ENCODE results near the gene TSTD2. TPM values are rescaled to one million over a fixed set of nuclear protein-coding genes. Genes with fewer than 3 reads are reported as not detected.

Gene TSTD2
- polyA plus RNA-seq (ENCODE audit: insufficient read length in 12 of 12): 10 to 100 TPM in 11 of 12 donors, not detected in 1; 12.0 to 32.7 (median 23.2) TPM
- long read RNA-seq, donor 1, full-length matches to known transcripts: 46 of 54 reads
- long read RNA-seq, donor 1, partial matches to known transcripts: 8 of 54 reads
- long read RNA-seq, donor 1, other reads (novel, unspliced or antisense): 0 of 54 reads
- long read RNA-seq, donor 2, full-length matches to known transcripts: 200 of 200 reads
- long read RNA-seq, donor 2, partial matches to known transcripts: 0 of 200 reads
- long read RNA-seq, donor 2, other reads (novel, unspliced or antisense): 0 of 200 reads
- long read RNA-seq, donor 3, transcript TSTD2-205 (1 exons, 3,076 nt): major isoform, 76 of 76 reads
- long read RNA-seq, donor 3, partial matches to known transcripts: 0 of 76 reads
- long read RNA-seq, donor 3, other reads (novel, unspliced or antisense): 0 of 76 reads
- long read RNA-seq, donor 4, full-length matches to known transcripts: 76 of 76 reads
- long read RNA-seq, donor 4, partial matches to known transcripts: 0 of 76 reads
- long read RNA-seq, donor 4, other reads (novel, unspliced or antisense): 0 of 76 reads
- long read RNA-seq, donor 5: 0 reads
- long read RNA-seq, donor 6, full-length matches to known transcripts: 63 of 63 reads
- long read RNA-seq, donor 6, partial matches to known transcripts: 0 of 63 reads
- long read RNA-seq, donor 6, other reads (novel, unspliced or antisense): 0 of 63 reads
- long read RNA-seq, donor 7, full-length matches to known transcripts: 54 of 54 reads
- long read RNA-seq, donor 7, partial matches to known transcripts: 0 of 54 reads
- long read RNA-seq, donor 7, other reads (novel, unspliced or antisense): 0 of 54 reads
- long read RNA-seq, donor 8, full-length matches to known transcripts: 139 of 139 reads
- long read RNA-seq, donor 8, partial matches to known transcripts: 0 of 139 reads
- long read RNA-seq, donor 8, other reads (novel, unspliced or antisense): 0 of 139 reads
- long read RNA-seq, donor 9, transcript TSTD2-205 (1 exons, 3,076 nt): major isoform, 98 of 98 reads
- long read RNA-seq, donor 9, partial matches to known transcripts: 0 of 98 reads
- long read RNA-seq, donor 9, other reads (novel, unspliced or antisense): 0 of 98 reads
- long read RNA-seq, donor 10, full-length matches to known transcripts: 171 of 171 reads
- long read RNA-seq, donor 10, partial matches to known transcripts: 0 of 171 reads
- long read RNA-seq, donor 10, other reads (novel, unspliced or antisense): 0 of 171 reads
- long read RNA-seq, donor 11, transcript TSTD2-205 (1 exons, 3,076 nt): major isoform, 131 of 131 reads
- long read RNA-seq, donor 11, partial matches to known transcripts: 0 of 131 reads
- long read RNA-seq, donor 11, other reads (novel, unspliced or antisense): 0 of 131 reads

DNA sequence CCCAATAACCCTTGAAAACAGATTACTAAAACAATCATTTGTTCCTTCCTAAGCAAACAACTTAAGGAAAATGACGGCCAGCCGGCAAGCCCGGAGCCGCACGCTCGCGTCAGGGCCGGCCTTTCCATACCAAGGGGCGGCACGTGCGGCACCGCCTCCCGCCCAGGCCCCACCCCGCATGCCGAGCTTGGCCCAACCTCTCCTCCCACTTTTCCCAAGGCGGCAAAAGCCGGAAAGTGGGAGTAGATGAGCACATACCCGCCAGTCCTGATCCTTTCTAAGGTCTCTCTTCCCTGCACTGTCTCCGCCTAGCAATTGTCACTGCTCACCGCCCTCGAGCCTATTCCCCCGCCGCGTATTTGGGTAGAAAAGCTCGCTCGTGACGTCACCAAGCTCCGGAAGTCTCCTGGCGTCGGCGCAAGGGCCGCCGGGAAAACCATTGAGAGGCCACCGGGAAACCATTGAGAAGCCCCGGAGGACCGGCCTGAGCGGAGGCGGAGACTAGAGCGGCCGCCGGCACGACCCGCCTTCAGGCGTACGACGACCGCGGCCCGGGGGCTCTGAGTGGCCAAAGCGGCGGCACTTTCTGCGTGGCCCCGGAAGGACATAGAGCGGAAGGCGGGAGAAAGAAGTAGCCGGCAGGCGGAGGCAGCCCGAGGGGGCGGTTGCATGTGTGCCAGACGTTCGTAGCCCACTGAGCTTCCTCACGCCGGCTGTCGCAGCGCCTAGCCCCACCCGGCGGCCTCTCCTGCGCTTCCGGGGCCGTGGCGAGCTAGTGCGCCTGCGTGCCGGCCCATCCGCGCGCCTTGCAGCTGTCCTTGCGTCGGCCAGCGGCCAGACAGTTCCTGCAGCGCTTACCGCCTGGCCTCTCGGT lies at the start of gene TSTD2, which contains the start of gene NCBP1:
Gene TSTD2, minus strand, starts transcription at position 384 of the 874 bp plus-strand sequence. CDS start 5,806 bp downstream, outside the sequence.
Gene NCBP1, plus strand, starts transcription at position 837 of the 874 bp plus-strand sequence. CDS start 61 bp downstream, outside the sequence.
- DNase-seq: peak; percentile 98

DNA sequence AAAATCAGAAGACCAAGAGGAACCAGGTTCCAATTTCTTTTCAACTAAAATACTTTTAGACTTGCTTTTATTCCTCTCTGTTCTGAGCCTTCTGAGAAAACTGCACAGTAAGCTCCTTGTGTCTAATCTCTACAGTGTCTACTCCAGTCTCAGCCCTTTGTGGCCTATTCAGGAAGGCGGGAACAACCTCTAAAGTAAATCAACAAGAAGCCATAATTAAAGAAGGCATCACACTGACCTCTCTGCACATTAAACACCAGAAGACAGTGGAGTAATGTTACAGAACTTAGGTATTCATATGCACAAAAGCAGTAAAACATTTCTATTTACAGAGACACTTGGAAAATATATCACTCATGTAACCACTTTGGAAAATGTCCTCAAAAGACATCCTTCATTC lies 49.1 kb upstream of the TSTD2 start:
- DNase-seq: no peak

DNA sequence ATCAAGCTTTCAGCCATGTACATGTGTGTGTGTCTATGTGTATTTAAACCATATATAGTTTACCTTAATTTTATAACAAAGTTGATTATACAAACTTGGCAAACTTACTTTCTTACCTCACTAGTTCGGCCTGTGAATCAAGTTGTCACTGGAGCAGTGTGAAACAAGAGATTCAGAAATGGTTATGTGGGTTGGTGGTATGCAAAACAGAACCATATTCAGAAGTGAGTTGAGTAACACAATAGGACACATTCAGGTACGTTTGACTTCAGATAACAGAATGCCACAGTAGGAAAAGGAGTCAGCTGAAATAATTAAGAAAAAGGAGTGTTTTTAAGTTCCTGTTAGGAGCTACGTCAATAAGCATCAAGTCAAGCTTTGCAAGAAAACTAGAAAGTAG lies 42.5 kb upstream of the TSTD2 start:
- no peak for DNase-seq

DNA sequence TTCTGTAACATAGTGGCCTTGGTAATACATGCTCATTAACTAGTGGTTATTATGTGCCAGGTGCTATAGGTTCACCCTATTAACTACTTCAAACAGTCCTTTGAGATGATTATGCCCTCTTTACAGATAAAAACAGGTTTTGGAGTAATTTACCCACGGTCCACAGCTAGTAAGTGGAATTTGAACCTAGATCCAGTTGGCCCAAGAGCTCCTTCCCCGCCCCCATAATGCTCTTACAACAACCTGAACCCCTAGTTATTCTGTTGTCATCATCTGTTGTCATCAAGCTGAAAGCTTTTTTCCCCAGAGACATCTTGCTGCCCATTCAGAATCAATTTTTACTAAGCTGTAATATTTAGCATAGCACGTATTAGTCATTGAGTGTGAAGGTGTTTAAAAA lies 40.8 kb upstream of the TSTD2 start:
- DNase-seq: no peak

DNA sequence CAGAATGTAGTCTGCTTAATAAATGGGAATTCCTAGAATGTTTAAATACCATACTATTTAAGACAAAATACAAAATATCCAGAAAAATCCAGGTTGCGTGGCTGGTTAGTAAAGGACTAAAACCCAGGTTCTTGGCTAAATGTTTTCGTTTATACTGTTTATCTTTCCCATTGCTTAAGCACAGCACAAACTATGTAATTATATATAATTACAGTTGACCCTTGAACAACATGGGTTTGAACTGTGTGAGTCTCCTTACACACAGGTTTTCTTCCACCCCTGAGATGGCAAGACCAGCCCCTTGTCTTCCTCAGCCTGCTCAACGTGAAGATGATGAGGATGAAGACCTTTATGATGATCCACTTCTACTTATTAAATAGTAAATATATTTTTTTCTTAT lies 39.2 kb upstream of the TSTD2 start:
- no peak for DNase-seq

DNA sequence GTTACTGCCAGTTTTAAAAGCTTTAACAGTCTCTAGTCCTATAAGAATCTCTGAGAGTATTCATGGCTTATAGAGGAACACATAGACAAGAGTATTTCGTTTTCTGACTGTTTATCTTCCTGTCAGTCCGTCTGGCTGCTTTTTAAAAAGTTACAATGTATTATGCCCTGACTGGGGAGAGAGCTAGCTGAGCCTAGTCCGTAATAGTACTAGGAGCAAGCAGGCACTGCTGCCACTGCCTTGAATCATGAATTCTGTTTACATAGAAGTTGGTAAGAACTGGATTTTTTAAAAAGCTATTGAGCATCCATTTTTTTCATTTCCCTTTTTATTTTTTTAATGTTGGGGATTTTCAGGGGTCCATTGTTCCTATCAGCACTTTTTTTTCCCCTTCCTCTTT lies 37.4 kb upstream of the TSTD2 start:
- no peak for DNase-seq

DNA sequence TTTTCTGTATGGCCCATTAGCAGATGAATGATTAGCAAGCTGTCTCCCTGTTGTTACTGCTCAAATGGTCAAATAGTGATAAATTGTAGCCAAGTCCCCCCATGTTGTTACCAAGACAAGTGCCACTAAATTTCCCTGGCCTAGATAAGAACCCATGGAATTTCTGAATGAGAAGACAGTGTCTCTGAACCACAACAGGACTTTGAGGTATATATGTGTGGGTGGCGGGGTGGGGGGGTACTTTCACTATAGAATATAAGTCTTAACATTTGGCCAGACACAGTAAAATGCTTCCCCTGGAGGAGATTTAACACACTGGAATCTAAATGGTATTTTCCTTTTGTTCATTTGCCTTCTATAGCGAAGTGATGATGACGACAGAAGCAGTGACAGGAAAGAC lies 35.3 kb upstream of the TSTD2 start:
- DNase-seq: no peak

DNA sequence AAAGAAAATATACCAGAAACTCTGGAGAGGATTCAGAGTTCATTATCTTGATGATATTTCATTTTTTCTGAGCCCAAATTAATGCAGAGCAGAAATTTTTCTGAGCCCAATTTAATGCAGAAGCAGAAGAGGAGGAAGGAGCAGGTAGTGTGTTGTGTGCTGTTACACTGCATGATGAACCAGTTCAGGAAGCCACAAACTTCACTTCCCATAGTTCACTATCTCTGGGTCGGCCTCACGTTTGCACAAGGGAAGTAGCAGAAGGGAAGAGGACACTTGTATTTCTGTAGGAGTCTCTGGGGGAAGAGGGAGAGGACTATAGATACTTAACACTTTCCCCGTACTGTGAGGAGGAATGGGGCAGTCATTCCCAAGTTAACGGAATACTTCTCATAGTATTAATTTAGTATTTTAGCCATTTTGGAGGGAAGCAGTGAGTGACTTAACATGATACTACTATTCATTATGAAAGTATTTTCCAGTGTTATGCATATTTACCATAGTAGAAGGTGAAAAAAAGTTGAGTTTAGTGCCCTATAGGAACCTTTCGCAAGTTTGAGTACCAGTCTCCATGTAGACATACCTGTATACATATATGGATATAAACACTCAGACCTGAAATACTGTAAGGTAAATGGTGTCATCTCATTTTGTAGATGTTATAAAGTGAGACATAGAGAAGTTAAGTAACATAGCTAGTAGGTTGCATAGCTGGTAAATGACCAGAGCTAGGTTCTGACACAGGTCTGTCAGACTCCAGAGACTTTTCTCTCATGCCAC lies 33.9 kb upstream of the TSTD2 start:
- DNase-seq: no peak

DNA sequence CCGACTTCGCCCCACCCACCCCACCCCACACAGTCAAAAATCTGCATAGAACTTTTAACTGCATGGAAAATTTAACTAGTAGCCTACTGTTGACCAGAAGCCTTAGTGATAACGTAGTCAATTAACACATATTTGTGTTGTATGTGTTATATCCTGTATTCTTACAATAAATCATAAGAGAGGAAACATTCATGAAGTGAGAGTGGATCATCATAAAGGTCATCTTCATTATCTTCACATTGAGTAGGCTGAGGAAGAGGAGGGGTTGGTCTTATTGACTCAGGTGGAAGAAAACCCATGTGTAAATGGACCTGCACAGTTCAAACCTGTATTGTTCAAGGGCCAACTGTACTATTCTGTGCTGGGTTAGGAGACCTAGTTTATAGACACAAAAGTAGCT lies 32.6 kb upstream of the TSTD2 start:
- DNase-seq: no peak

DNA sequence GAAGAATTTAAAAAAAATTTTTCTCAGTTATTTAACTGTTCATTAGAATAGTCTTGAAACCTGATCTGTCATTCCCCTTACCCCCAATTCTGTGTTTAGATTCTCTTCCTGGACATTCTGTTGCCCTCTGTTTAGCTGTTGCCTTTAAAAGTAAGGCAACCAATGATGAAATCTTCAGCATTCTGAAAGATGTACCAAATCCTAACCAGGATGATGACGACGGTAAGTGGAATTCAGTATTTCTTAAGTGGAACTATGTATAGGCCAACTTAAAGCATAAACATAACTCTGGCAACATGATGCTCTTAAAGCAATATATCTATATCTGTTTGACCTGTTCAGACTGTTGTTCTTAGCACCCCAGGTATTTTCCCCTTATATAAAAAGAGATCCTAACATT lies 27.7 kb upstream of the TSTD2 start:
- no peak for DNase-seq

DNA sequence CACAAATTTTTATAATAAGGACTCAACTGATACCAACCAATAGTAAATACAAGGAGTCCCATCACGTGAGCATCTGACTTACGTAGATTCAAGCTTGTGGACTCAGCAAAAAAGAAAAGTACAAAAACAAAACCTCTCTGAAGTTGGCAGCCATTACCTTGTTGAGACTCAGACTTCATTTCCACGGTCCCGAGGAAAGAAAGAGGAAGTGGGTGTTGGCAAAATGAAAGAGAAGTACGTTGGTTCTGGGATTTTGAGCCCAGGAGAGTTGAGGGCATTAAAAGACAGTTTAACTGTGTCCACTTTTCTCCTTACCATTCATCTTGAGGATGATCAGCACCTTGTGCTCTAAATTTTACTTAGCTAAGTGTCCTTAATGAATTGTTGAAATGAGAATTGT lies 27.2 kb upstream of the TSTD2 start:
- DNase-seq: no peak

DNA sequence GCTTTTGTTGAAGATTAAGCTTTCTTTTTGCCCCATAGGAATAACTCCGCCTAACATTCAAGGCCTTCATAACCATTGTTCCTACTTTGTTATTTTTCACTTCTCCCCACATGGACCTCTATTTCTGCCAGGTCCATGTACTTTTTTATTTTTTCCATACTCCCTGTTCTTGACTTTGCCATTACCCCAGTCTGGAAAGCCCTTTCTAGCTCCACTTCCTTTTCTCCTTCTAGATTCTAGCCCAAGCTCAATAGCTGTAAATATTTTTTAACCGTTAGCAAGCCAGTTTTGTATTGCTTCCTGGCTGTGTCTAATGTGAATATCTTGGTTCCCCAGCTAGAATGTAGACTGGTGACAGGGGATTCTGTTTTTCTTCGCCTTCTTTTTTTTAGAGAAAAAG lies 26.6 kb upstream of the TSTD2 start:
- DNase-seq: no peak

DNA sequence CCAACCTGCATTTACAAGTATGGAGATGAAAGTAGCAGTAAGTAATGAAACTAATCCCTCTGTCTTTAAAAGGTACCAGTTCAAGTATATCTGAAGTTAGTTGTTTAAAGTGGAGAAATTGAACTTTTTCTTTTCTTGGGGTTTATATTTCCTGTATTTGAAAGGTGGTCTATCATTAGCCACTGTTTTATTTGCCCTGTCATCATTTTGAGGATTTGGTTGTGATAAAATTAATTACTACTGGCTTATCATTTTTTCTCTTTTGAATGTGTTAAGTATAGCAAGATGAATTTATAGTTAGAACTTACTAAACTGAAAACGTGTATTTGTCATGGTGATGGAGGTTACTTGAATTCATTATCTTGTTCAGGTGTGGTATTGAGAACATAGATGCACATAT lies 25.5 kb upstream of the TSTD2 start:
- DNase-seq: no peak

DNA sequence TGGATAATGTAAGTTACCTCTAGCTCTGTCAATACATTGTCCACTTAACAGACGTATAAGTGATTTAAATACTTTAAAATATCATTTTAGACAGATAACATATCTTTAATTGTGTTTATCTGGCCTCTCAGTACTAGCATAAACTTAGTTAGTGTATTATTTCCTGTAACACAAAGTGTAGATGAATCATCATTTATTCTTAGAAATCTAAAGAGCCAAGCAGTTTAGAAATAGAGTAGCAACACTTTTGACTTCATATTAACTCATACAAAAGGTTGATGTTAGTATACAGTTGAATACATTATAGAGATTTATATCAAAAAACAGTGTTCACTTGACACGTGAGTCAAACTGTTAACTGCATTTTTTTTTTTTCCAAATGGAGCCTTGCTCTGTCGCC lies 18.5 kb upstream of the TSTD2 start:
- no peak for DNase-seq

DNA sequence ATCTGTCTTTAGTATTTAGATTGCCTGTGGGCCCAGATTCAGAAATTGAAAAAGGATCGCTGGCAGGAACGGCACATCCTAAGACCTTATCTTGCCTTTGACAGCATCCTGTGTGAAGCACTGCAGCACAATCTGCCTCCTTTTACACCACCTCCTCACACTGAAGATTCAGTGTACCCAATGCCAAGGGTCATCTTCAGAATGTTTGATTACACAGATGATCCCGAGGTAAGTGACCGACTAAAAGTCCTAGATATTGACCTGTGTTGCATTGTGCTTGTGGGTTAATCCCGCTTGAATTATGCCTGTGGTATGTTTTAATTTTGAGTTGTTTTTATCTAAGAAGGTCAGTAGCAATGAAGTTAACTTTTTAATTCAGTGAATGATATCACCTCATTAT lies 14.8 kb upstream of the TSTD2 start:
- DNase-seq: no peak

DNA sequence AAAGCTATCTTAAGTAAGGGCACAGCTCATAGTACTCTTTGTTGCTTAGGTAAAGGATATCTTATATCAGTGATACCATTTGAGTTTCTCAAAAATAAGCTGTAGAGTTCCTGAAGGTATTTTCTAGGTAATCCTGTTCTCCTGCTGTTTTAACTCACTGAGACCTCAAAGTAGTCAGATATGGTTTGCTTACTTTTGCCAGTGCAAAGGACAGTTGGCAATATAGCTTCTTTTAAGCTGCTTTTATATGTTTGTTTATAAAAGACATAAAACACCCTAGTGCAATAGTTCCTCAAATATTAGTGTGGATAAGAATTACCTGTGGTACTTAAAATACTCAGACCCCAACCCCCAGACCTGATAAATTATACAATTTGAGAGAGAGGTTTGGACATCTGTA lies 12.6 kb upstream of the TSTD2 start:
- DNase-seq: no peak

DNA sequence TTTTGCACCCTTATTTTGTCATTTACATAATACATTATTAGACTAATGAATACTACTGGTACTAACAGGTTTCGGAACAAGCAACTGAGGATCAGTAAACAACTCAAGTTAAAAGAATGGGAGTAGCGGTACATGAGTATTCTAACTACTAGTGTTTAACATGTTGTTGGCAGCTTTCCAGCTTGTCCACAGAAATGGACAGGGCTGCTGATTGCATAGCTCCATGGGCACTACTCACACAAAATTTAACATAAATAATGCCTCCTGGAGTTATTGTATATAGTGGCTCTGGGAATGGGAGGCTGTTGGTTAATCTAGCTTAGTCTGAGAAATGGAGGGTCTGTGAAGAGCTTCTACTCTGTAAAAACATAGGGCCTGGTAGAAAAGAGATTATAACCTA lies 7.2 kb upstream of the TSTD2 start:
- DNase-seq: no peak

DNA sequence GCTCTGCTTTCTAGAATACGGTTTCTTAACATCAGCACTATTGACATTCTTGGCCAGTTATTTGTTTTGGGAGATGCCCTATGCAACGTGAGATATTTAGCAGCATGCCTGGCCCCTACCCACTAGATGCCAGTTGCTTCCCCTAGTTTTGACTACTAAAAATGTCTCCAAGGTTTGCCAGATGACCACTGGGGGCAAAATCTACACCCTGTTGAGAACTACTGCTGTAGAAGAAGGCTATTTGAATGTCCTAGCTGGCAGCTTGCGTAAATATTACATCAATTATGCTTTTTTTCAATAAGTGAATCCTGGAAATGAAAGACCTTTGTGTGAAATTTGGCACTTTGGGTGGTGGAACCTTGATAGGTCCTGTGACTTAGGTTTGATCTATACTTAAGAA lies 5.5 kb upstream of the TSTD2 start:
- DNase-seq: no peak

DNA sequence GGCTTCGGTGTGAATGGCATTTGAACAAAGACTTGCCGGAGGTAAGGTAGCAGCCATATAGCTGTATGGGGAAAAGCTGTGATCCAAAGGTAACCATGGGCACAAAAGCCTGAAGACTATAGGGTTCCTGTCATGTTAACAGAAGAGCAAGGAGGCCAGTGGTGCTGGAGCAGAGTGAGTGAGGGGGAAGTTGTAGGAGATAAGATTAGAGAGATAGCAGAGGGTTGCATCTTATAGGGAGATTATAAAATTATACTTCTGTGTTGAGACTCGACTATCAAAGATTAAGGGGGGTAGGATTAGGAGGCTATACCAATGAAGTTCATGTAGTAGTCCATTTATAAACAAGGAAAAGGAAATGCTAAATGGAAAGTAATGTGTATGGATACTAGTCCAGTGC lies 3.7 kb upstream of the TSTD2 start:
- DNase-seq: no peak

DNA sequence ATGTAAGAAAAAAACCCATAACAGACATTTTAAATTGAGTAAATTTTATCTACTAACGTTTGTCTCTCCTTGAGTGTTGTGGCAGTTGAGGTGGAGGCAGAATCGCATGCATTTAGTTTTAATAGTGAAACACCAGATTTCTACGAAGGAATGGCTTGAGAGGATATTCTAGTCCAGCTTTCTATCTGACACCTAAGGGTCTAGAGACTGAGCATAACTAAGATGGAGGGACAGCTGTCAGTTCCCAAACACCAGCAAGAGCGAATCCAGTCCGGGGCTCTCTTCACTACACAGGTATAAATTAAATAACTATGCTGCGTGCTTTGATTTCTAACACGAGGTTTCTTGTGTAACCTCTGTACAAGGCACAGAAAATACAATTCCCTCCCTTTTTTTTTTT lies 1.9 kb upstream of the TSTD2 start:
- no peak for DNase-seq

All from muscle of arm (tissue), 14 donors.